Neuronal stem cell (in vitro differentiated cells): ENCODE results near the gene CCL4L2.
A peak's percentile ranks its signal among the peaks of the same experiment; 100 is the strongest.

ENCODE experiments used
- DNase-seq: peaks from one replicate; pipeline ENCODE4 v3.0.0-alpha.2; 2013; ENCODE audit warnings: low spot score
- H2AFZ ChIP-seq: one replicate; pipeline ENCODE4 v1.6.1; 2013; ENCODE audit warnings: mild to moderate bottlenecking, low read length, inconsistent platforms
- H2AK5ac ChIP-seq: 2 replicates; pipeline ENCODE4 v1.6.1; 2013; ENCODE audit warnings: low read depth, mild to moderate bottlenecking, inconsistent platforms, low read length, moderate library complexity, mixed read lengths
- H2BK120ac ChIP-seq: 2 replicates; pipeline ENCODE4 v1.6.1; 2013; ENCODE audit warnings: low read depth, mild to moderate bottlenecking, inconsistent platforms, low read length, moderate library complexity, mixed read lengths
- H2BK12ac ChIP-seq: one replicate; pipeline ENCODE4 v1.6.1; 2013; ENCODE audit warnings: low read length, inconsistent platforms
- H2BK15ac ChIP-seq: 2 replicates; pipeline ENCODE4 v1.6.1; 2013; ENCODE audit warnings: mild to moderate bottlenecking, low read length, inconsistent platforms, mixed read lengths
- H2BK5ac ChIP-seq: one replicate; pipeline ENCODE4 v1.6.1; 2013; ENCODE audit warnings: inconsistent platforms, mild to moderate bottlenecking, low read length, moderate library complexity
- H3K14ac ChIP-seq: one replicate; pipeline ENCODE4 v1.6.1; 2013; ENCODE audit warnings: low read length, inconsistent platforms
- H3K18ac ChIP-seq: 2 replicates; pipeline ENCODE4 v1.6.1; 2013; ENCODE audit warnings: low read length, inconsistent platforms
- H3K23ac ChIP-seq: 2 replicates; pipeline ENCODE4 v1.6.1; 2013; ENCODE audit warnings: low read depth, mild to moderate bottlenecking, mixed read lengths, low read length, inconsistent platforms; ENCODE audit not compliant: poor library complexity
- H3K27ac ChIP-seq: replicated peaks from 3 replicates; pipeline ENCODE4 v1.5.1; 2013; ENCODE audit warnings: low read length, inconsistent platforms
- H3K27me3 ChIP-seq, 3 experiments: 2 replicates each; pipeline ENCODE4 v1.6.1; 2013; ENCODE audit warnings: low read length in 3 of 3, mild to moderate bottlenecking in 2 of 3, inconsistent platforms in 1 of 3, low read depth in 1 of 3, mixed read lengths in 1 of 3, moderate library complexity in 1 of 3; ENCODE audit not compliant: control insufficient read depth in 3 of 3, insufficient read depth in 3 of 3
- H3K36me3 ChIP-seq, 2 donors: replicated peaks in 1 of 2; 2 replicates each; pipeline ENCODE4 v1.6.1; 2013; ENCODE audit warnings: low read length in 2 of 2; ENCODE audit not compliant: control insufficient read depth in 2 of 2, insufficient read depth in 2 of 2
- H3K4ac ChIP-seq: 2 replicates; pipeline ENCODE4 v1.6.1; 2013; ENCODE audit warnings: inconsistent platforms, mild to moderate bottlenecking, low read length, moderate library complexity
- H3K4me1 ChIP-seq, 2 donors: 1 replicate in 1 of 2; 2 replicates in 1 of 2; pipeline ENCODE4 v1.6.1; 2013; ENCODE audit warnings: low read length in 2 of 2, low read depth in 1 of 2; ENCODE audit not compliant: control insufficient read depth in 2 of 2, insufficient read depth in 1 of 2
- H3K4me2 ChIP-seq: one replicate; pipeline ENCODE4 v1.6.1; 2013; ENCODE audit warnings: mild to moderate bottlenecking, low read length, inconsistent platforms; ENCODE audit not compliant: insufficient read depth, poor library complexity, severe bottlenecking
- H3K4me3 ChIP-seq, 2 donors: 2 replicates each; pipeline ENCODE4 v1.5.1; 2013; ENCODE audit warnings: low read length in 2 of 2, mild to moderate bottlenecking in 2 of 2, inconsistent platforms in 1 of 2, moderate library complexity in 1 of 2
- H3K79me1 ChIP-seq: one replicate; pipeline ENCODE4 v1.6.1; 2013; ENCODE audit warnings: low read depth, mild to moderate bottlenecking, inconsistent platforms, low read length, moderate library complexity
- H3K9ac ChIP-seq: one replicate; pipeline ENCODE4 v1.6.1; 2013; ENCODE audit warnings: mild to moderate bottlenecking, low read depth, low read length, inconsistent platforms; ENCODE audit not compliant: poor library complexity
- H3K9me3 ChIP-seq, 2 donors: replicated peaks in 1 of 2; 2 replicates each; pipeline versions ENCODE3 to v1.6.1; 2013; ENCODE audit warnings: low read length in 2 of 2, mild to moderate bottlenecking in 2 of 2, inconsistent platforms in 1 of 2, low read depth in 1 of 2, mixed read lengths in 1 of 2, moderate library complexity in 1 of 2; ENCODE audit not compliant: control insufficient read depth in 2 of 2, insufficient read depth in 1 of 2
- H4K8ac ChIP-seq: one replicate; pipeline ENCODE4 v1.6.1; 2013; ENCODE audit warnings: low read depth, mild to moderate bottlenecking, inconsistent platforms, low read length, moderate library complexity
- H4K91ac ChIP-seq: one replicate; pipeline ENCODE4 v1.6.1; 2013; ENCODE audit warnings: low read length, low read depth, mild to moderate bottlenecking, inconsistent platforms; ENCODE audit not compliant: poor library complexity
- WGBS, 2 donors: extraction: QIAGEN DNeasy Blood & Tissue Kit; methylation state at CpG; one replicate each; pipeline ENCODE4 v1.1.7; 2013; ENCODE audit warnings: missing lambda C conversion rate in 2 of 2, mixed read lengths in 1 of 2; ENCODE audit not compliant: insufficient read length in 2 of 2, insufficient replicate concordance in 1 of 2; ENCODE audit errors: extremely low coverage in 2 of 2; 5-methylcytosine and 5-hydroxymethylcytosine counted together

The CCL4L2 gene

GRCh38 chr17:36182176-36183000 lies 28.5 kb upstream of the CCL4L2 start:
- H3K79me1 ChIP-seq: peaks cover 4% of the 10 kb centered on the region
- H2BK120ac ChIP-seq: peak overlapping the region; percentile 26
- H3K18ac ChIP-seq: peak overlapping the region; percentile 99
- peak overlapping the region; percentile 100 for H3K4me2 ChIP-seq
- peak overlapping the region; percentile 87 for H3K14ac ChIP-seq
- no CpG with 5 or more reads among the region's 48 CpGs for WGBS, 2 donors
- no peak for DNase-seq
- peak overlapping the region; percentile 100 for H4K8ac ChIP-seq
- H3K27me3 ChIP-seq: peaks cover 0 to 49% (median 14%) of the 10 kb centered on the region in 3 experiments
- H2BK5ac ChIP-seq: peak overlapping the region; percentile 7
- H3K23ac ChIP-seq: peak overlapping the region; percentile 62
- H4K91ac ChIP-seq: no peak overlapping the region
- H3K4ac ChIP-seq: no peak overlapping the region
- peak overlapping the region; percentile 92 for H2AFZ ChIP-seq
- peak overlapping the region; percentile 88 for H2AK5ac ChIP-seq
- H3K9me3 ChIP-seq: peaks cover 0 to 2% of the 10 kb centered on the region in 2 donors
- H3K4me3 ChIP-seq: peak overlapping the region; percentile 35 to 74
- H3K4me1 ChIP-seq: peaks cover 0 to 8% of the 10 kb centered on the region in 2 donors
- no peak overlapping the region for H3K27ac ChIP-seq
- peak overlapping the region; percentile 85 for H3K9ac ChIP-seq
- H3K36me3 ChIP-seq: no peaks in the 10 kb centered on the region
- H2BK12ac ChIP-seq: peak overlapping the region; percentile 53
- H2BK15ac ChIP-seq: peak overlapping the region; percentile 80

- Histone ChIP-seq H3K36me3 (no peaks in the 10 kb centered on the region), H2BK120ac (peak overlapping the region; percentile 26), H3K4ac (peak overlapping the region; percentile 98), H3K4me2 (peak overlapping the region; percentile 100), H3K4me3 (peak overlapping the region; percentile 35 to 74), H3K9me3 (peaks cover 0 to 2% of the 10 kb centered on the region in 2 donors), H2AK5ac (peak overlapping the region; percentile 98), H3K27me3 (peaks cover 0 to 49% (median 14%) of the 10 kb centered on the region in 3 experiments), H3K4me1 (peaks cover 0 to 8% of the 10 kb centered on the region in 2 donors), H3K9ac (peak overlapping the region; percentile 86), H2BK12ac (peak overlapping the region; percentile 19), H3K18ac (peak overlapping the region; percentile 99), H4K8ac (peak overlapping the region; percentile 100), H4K91ac (peak overlapping the region; percentile 81), H2AFZ (peak overlapping the region; percentile 92), H2BK15ac (peak overlapping the region; percentile 80), H3K23ac (peak overlapping the region; percentile 62), H3K14ac (peak overlapping the region; percentile 87), H2BK5ac (peak overlapping the region; percentile 7), H3K27ac (no peak overlapping the region), H3K79me1 (peaks cover 4% of the 10 kb centered on the region)
- no CpG with 5 or more reads among the region's 76 CpGs for WGBS, 2 donors
- peak; percentile 77 for DNase-seq
Observed at GRCh38 chr17:36183001-36183971, 27.6 kb upstream of the CCL4L2 start.

DNA sequence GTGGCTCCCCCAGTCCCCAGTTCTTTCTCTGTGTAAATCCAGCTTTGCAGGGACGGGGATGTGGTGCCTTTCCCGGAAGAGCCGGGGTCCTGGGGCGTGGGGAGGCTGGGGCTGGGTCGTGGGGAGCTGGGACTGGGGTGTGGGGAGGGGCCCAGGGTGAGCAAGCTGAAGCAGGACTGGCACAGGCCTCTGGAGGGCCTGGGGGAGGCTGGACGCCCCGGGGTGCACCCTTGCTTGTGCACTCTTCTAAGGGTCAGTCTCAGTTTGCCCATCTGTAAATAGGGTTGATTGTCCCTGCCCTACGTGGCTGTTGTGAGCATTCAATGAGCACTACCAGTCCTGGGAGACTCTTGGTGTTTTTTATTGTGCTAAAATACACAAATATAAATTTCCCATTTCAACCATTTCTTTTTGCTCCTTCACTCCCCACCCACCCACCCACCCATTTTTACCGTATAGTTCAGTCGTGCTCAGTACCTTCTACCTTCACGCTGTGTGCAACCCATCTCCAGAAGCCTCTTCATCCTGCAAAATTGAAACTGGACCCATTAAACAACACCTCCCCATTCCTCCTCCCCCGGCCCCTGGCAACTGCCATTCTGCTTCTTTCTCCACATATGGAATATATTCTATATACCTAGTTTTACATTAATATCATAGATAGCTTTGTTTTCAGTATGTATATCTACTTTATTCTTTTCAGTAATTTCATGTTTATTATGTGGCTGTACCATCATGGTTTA lies 26.7 kb upstream of the CCL4L2 start:
- peak overlapping the region; percentile 80 for H2BK15ac ChIP-seq
- no CpG with 5 or more reads among the region's 12 CpGs for WGBS, 2 donors
- no peak overlapping the region for H3K4me3 ChIP-seq
- no peak overlapping the region for H2BK120ac ChIP-seq
- H3K4me1 ChIP-seq: peaks cover 0 to 8% of the 10 kb centered on the region in 2 donors
- no peak overlapping the region for H2BK12ac ChIP-seq
- peak overlapping the region; percentile 86 for H3K9ac ChIP-seq
- H3K18ac ChIP-seq: peak overlapping the region; percentile 99
- peak overlapping the region; percentile 28 for H3K23ac ChIP-seq
- H3K4ac ChIP-seq: peak overlapping the region; percentile 98
- H3K27ac ChIP-seq: no peak overlapping the region
- peak overlapping the region; percentile 92 for H2AFZ ChIP-seq
- peaks cover 0 to 2% of the 10 kb centered on the region in 2 donors for H3K9me3 ChIP-seq
- H2BK5ac ChIP-seq: no peak overlapping the region
- no peak for DNase-seq
- H2AK5ac ChIP-seq: peak overlapping the region; percentile 98
- no peak overlapping the region for H4K8ac ChIP-seq
- H3K79me1 ChIP-seq: peaks cover 4% of the 10 kb centered on the region
- peak overlapping the region; percentile 100 for H3K4me2 ChIP-seq
- no peak overlapping the region for H4K91ac ChIP-seq
- no peak overlapping the region for H3K14ac ChIP-seq
- H3K36me3 ChIP-seq: no peaks in the 10 kb centered on the region
- H3K27me3 ChIP-seq: peaks cover 0 to 49% (median 14%) of the 10 kb centered on the region in 3 experiments
